Measurements from ENCODE around the gene SYT2.

SYT2 gene

GRCh38 chr1:202569393-202570322, 140.6 kb downstream of the SYT2 start:
- Histone ChIP-seq H3K79me1 (ENCODE audit: low read depth, low read length) (no peaks in the 10 kb centered on the region), H3K4me2 (ENCODE audit: insufficient read depth, low read length, poor library complexity, severe bottlenecking) (no peak overlapping the region), H3K23ac (ENCODE audit: low read depth, low read length, poor library complexity) (no peak overlapping the region), H4K8ac (ENCODE audit: low read depth, low read length) (no peak overlapping the region), H2AFZ (ENCODE audit: low read length) (no peak overlapping the region), H3K9ac (ENCODE audit: low read depth, low read length, poor library complexity) (no peak overlapping the region), H3K4ac (ENCODE audit: low read length) (no peak overlapping the region), H3K9me3 (replicated peaks in 1 of 2; ENCODE audit: control insufficient read depth in 2 of 2, insufficient read depth in 1 of 2, low read depth in 1 of 2, low read length in 2 of 2) (no peaks in the 10 kb centered on the region), H3K4me3 (ENCODE audit: low read length in 2 of 2) (no peak overlapping the region), H3K27me3 (ENCODE audit: control insufficient read depth in 3 of 3, insufficient read depth in 3 of 3, low read depth in 1 of 3, low read length in 3 of 3) (no peaks in the 10 kb centered on the region), H3K18ac (ENCODE audit: low read length) (no peak overlapping the region), H2BK5ac (ENCODE audit: low read length) (no peak overlapping the region), H2BK12ac (ENCODE audit: low read length) (no peak overlapping the region), H2BK120ac (ENCODE audit: low read depth, low read length) (no peak overlapping the region), H4K91ac (ENCODE audit: low read depth, low read length, poor library complexity) (no peak overlapping the region), H3K36me3 (replicated peaks in 1 of 2; ENCODE audit: control insufficient read depth in 2 of 2, insufficient read depth in 2 of 2, low read length in 2 of 2) (no peaks in the 10 kb centered on the region), H2AK5ac (ENCODE audit: low read depth, low read length) (no peak overlapping the region), H3K14ac (ENCODE audit: low read length) (no peak overlapping the region), H2BK15ac (ENCODE audit: low read length) (no peak overlapping the region), H3K4me1 (ENCODE audit: control insufficient read depth in 2 of 2, insufficient read depth in 1 of 2, low read depth in 1 of 2, low read length in 2 of 2) (peaks cover 1 to 16% of the 10 kb centered on the region in 2 donors), H3K27ac (replicated peaks; ENCODE audit: low read length) (no peak overlapping the region)
- no peak for DNase-seq (ENCODE audit: low spot score)

DNA sequence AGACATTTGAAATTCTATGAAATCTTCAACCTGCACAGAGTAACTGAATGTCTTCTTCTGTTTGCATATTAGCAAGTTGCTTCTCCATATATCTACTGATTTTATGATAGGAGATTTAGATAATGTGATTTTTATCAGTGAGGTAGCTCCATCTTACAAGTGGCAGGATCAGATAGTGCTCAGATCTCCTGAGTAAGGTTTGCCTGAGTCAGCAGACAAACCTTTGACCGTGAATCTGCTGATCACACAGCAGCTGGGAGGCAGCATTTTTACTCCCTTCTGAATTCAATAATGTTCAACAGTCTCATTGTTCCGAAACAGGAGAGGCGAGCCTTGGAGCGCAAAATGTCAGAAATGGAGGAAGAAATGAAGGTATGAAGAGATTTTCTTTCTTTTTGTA, 141.4 kb downstream of the SYT2 start:
- Histone ChIP-seq H3K14ac (ENCODE audit: low read length) (no peak overlapping the region), H4K8ac (ENCODE audit: low read depth, low read length) (no peak overlapping the region), H2BK15ac (ENCODE audit: low read length) (no peak overlapping the region), H3K18ac (ENCODE audit: low read length) (no peak overlapping the region), H3K9me3 (replicated peaks in 1 of 2; ENCODE audit: control insufficient read depth in 2 of 2, insufficient read depth in 1 of 2, low read depth in 1 of 2, low read length in 2 of 2) (no peaks in the 10 kb centered on the region), H3K4me2 (ENCODE audit: insufficient read depth, low read length, poor library complexity, severe bottlenecking) (no peak overlapping the region), H2BK120ac (ENCODE audit: low read depth, low read length) (no peak overlapping the region), H3K36me3 (replicated peaks in 1 of 2; ENCODE audit: control insufficient read depth in 2 of 2, insufficient read depth in 2 of 2, low read length in 2 of 2) (no peaks in the 10 kb centered on the region), H3K27me3 (ENCODE audit: control insufficient read depth in 3 of 3, insufficient read depth in 3 of 3, low read depth in 1 of 3, low read length in 3 of 3) (no peaks in the 10 kb centered on the region), H3K4me3 (ENCODE audit: low read length in 2 of 2) (no peak overlapping the region), H3K4me1 (ENCODE audit: control insufficient read depth in 2 of 2, insufficient read depth in 1 of 2, low read depth in 1 of 2, low read length in 2 of 2) (peaks cover 1 to 16% of the 10 kb centered on the region in 2 donors), H2BK12ac (ENCODE audit: low read length) (no peak overlapping the region), H2AK5ac (ENCODE audit: low read depth, low read length) (no peak overlapping the region), H2AFZ (ENCODE audit: low read length) (no peak overlapping the region), H3K9ac (ENCODE audit: low read depth, low read length, poor library complexity) (no peak overlapping the region), H2BK5ac (ENCODE audit: low read length) (no peak overlapping the region), H3K4ac (ENCODE audit: low read length) (no peak overlapping the region), H3K79me1 (ENCODE audit: low read depth, low read length) (no peaks in the 10 kb centered on the region), H3K27ac (replicated peaks; ENCODE audit: low read length) (no peak overlapping the region), H3K23ac (ENCODE audit: low read depth, low read length, poor library complexity) (no peak overlapping the region), H4K91ac (ENCODE audit: low read depth, low read length, poor library complexity) (no peak overlapping the region)
- no CpG with 5 or more reads among the region's 4 CpGs for WGBS, 2 donors (ENCODE audit: extremely low coverage in 2 of 2, insufficient read length in 2 of 2, insufficient replicate concordance in 1 of 2)
- DNase-seq (ENCODE audit: low spot score): no peak

DNA sequence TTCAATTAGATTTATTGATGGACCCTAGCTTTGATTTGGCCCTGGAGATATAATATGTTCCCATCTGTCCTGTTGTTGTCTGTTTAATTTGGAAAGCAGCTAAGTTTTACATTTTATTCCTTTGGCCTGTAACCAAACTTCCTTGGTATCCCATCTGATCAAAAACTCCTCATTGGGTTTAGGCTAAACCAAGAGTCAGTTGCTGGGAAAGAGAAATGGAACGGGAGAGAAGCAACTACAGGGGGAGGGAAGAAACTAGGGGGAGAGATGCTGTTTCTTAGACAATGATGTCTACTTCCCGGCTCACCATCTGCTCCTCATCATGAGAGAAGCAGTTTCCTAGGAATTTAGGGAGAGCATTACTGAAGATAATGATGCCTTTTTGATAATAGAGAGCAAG, 141.8 kb downstream of the SYT2 start:
- no peak overlapping the region for H2BK120ac ChIP-seq (ENCODE audit: low read depth, low read length)
- no peak overlapping the region for H3K9ac ChIP-seq (ENCODE audit: low read depth, low read length, poor library complexity)
- no peak overlapping the region for H2AFZ ChIP-seq (ENCODE audit: low read length)
- H2BK15ac ChIP-seq (ENCODE audit: low read length): no peak overlapping the region
- no peak overlapping the region for H4K8ac ChIP-seq (ENCODE audit: low read depth, low read length)
- no peak overlapping the region for H3K27ac ChIP-seq (replicated peaks; ENCODE audit: low read length)
- no peak overlapping the region for H2BK12ac ChIP-seq (ENCODE audit: low read length)
- H2BK5ac ChIP-seq (ENCODE audit: low read length): no peak overlapping the region
- H3K23ac ChIP-seq (ENCODE audit: low read depth, low read length, poor library complexity): no peak overlapping the region
- H3K4ac ChIP-seq (ENCODE audit: low read length): no peak overlapping the region
- no peaks in the 10 kb centered on the region for H3K27me3 ChIP-seq (ENCODE audit: control insufficient read depth in 3 of 3, insufficient read depth in 3 of 3, low read depth in 1 of 3, low read length in 3 of 3)
- H3K9me3 ChIP-seq (replicated peaks in 1 of 2; ENCODE audit: control insufficient read depth in 2 of 2, insufficient read depth in 1 of 2, low read depth in 1 of 2, low read length in 2 of 2): no peaks in the 10 kb centered on the region
- H4K91ac ChIP-seq (ENCODE audit: low read depth, low read length, poor library complexity): no peak overlapping the region
- peaks cover 1 to 16% of the 10 kb centered on the region in 2 donors for H3K4me1 ChIP-seq (ENCODE audit: control insufficient read depth in 2 of 2, insufficient read depth in 1 of 2, low read depth in 1 of 2, low read length in 2 of 2)
- H3K14ac ChIP-seq (ENCODE audit: low read length): no peak overlapping the region
- H2AK5ac ChIP-seq (ENCODE audit: low read depth, low read length): no peak overlapping the region
- no peak overlapping the region for H3K4me2 ChIP-seq (ENCODE audit: insufficient read depth, low read length, poor library complexity, severe bottlenecking)
- WGBS, 2 donors (ENCODE audit: extremely low coverage in 2 of 2, insufficient read length in 2 of 2, insufficient replicate concordance in 1 of 2): no CpG with 5 or more reads among the region's 2 CpGs
- H3K18ac ChIP-seq (ENCODE audit: low read length): no peak overlapping the region
- no peak for DNase-seq (ENCODE audit: low spot score)
- no peaks in the 10 kb centered on the region for H3K36me3 ChIP-seq (replicated peaks in 1 of 2; ENCODE audit: control insufficient read depth in 2 of 2, insufficient read depth in 2 of 2, low read length in 2 of 2)
- no peaks in the 10 kb centered on the region for H3K79me1 ChIP-seq (ENCODE audit: low read depth, low read length)
- H3K4me3 ChIP-seq (ENCODE audit: low read length in 2 of 2): no peak overlapping the region

DNA sequence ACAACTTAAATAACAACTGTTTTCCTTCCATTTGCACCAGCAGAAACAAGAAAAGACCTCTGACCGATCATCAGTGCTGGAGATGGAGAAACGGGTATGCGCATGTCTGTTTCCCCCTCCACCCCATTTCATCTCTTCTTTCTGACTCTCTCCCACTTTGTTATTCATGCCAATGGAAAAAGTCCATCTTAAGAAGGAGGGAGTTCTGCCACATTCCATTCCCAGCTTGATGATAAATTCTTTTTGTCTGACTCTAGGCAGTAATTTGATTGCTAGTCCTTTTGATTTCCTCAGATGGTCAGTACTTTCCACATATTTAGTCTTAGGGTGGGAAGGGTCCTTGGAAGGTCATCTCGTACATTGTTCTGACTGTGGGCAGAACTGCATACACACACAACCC, 142.5 kb downstream of the SYT2 start:
- no peaks in the 10 kb centered on the region for H3K27me3 ChIP-seq (ENCODE audit: control insufficient read depth in 3 of 3, insufficient read depth in 3 of 3, low read depth in 1 of 3, low read length in 3 of 3)
- H3K27ac ChIP-seq (replicated peaks; ENCODE audit: low read length): no peak overlapping the region
- no peak overlapping the region for H3K23ac ChIP-seq (ENCODE audit: low read depth, low read length, poor library complexity)
- H3K4me3 ChIP-seq (ENCODE audit: low read length in 2 of 2): no peak overlapping the region
- H3K4me1 ChIP-seq (ENCODE audit: control insufficient read depth in 2 of 2, insufficient read depth in 1 of 2, low read depth in 1 of 2, low read length in 2 of 2): peaks cover 1 to 16% of the 10 kb centered on the region in 2 donors
- no peak overlapping the region for H3K4me2 ChIP-seq (ENCODE audit: insufficient read depth, low read length, poor library complexity, severe bottlenecking)
- WGBS, 2 donors (ENCODE audit: extremely low coverage in 2 of 2, insufficient read length in 2 of 2, insufficient replicate concordance in 1 of 2): no CpG with 5 or more reads among the region's 4 CpGs
- H3K9me3 ChIP-seq (replicated peaks in 1 of 2; ENCODE audit: control insufficient read depth in 2 of 2, insufficient read depth in 1 of 2, low read depth in 1 of 2, low read length in 2 of 2): no peaks in the 10 kb centered on the region
- H3K4ac ChIP-seq (ENCODE audit: low read length): no peak overlapping the region
- no peak for DNase-seq (ENCODE audit: low spot score)
- no peak overlapping the region for H3K14ac ChIP-seq (ENCODE audit: low read length)
- no peak overlapping the region for H2BK5ac ChIP-seq (ENCODE audit: low read length)
- no peaks in the 10 kb centered on the region for H3K79me1 ChIP-seq (ENCODE audit: low read depth, low read length)
- H3K36me3 ChIP-seq (replicated peaks in 1 of 2; ENCODE audit: control insufficient read depth in 2 of 2, insufficient read depth in 2 of 2, low read length in 2 of 2): no peaks in the 10 kb centered on the region
- H2BK12ac ChIP-seq (ENCODE audit: low read length): no peak overlapping the region
- H2BK15ac ChIP-seq (ENCODE audit: low read length): no peak overlapping the region
- H4K8ac ChIP-seq (ENCODE audit: low read depth, low read length): no peak overlapping the region
- H2BK120ac ChIP-seq (ENCODE audit: low read depth, low read length): no peak overlapping the region
- H4K91ac ChIP-seq (ENCODE audit: low read depth, low read length, poor library complexity): no peak overlapping the region
- no peak overlapping the region for H3K18ac ChIP-seq (ENCODE audit: low read length)
- no peak overlapping the region for H3K9ac ChIP-seq (ENCODE audit: low read depth, low read length, poor library complexity)
- no peak overlapping the region for H2AK5ac ChIP-seq (ENCODE audit: low read depth, low read length)
- H2AFZ ChIP-seq (ENCODE audit: low read length): no peak overlapping the region
